Spleen (tissue), 11 donors: Measurements from ENCODE around the gene GUK1. TPM values are rescaled to one million over a fixed set of nuclear protein-coding genes. Genes with fewer than 3 reads are reported as not detected.
A peak's percentile ranks its signal among the peaks of the same experiment; 100 is the strongest.

ENCODE experiments used
- DNase-seq: peaks from one replicate; pipeline ENCODE4 v3.0.0-alpha.2; 2020
- H3K27ac ChIP-seq, 8 donors: fragments of 200-600 bp; sonication (generic) in 7 of 8; 1 replicate in 4 of 8; 2 replicates in 4 of 8; pipeline versions ENCODE4 v1.5.0 to v1.8.0; 2016 to 2021; ENCODE audit warnings: inconsistent platforms in 4 of 8, mild to moderate bottlenecking in 4 of 8, moderate library complexity in 1 of 8
- H3K27me3 ChIP-seq, 7 donors: fragments of 200-600 bp; sonication (generic) in 6 of 7; replicated peaks in 1 of 7; 1 replicate in 4 of 7; 2 replicates in 3 of 7; pipeline versions ENCODE4 v1.5.0 to v1.8.0; 2016 to 2021; ENCODE audit warnings: inconsistent platforms in 3 of 7, mild to moderate bottlenecking in 1 of 7
- H3K36me3 ChIP-seq, 6 donors: fragments of 200-600 bp; sonication (generic) in 5 of 6; 1 replicate in 4 of 6; 2 replicates in 2 of 6; pipeline versions ENCODE4 v1.5.0 to v1.8.0; 2016 to 2021; ENCODE audit warnings: inconsistent platforms in 2 of 6
- H3K4me1 ChIP-seq, 6 donors: fragments of 200-600 bp; sonication (generic) in 5 of 6; 1 replicate in 3 of 6; 2 replicates in 3 of 6; pipeline versions ENCODE4 v1.5.0 to v1.8.0; 2016 to 2021; ENCODE audit warnings: inconsistent platforms in 3 of 6
- H3K4me3 ChIP-seq, 8 donors: fragments of 200-600 bp; sonication (generic) in 7 of 8; 1 replicate in 4 of 8; 2 replicates in 4 of 8; pipeline versions ENCODE4 v1.5.0 to v1.8.0; 2016 to 2021; ENCODE audit warnings: inconsistent platforms in 4 of 8, mild to moderate bottlenecking in 4 of 8, moderate library complexity in 2 of 8
- H3K9me3 ChIP-seq, 8 donors: fragments of 200-600 bp; sonication (generic) in 7 of 8; 1 replicate in 4 of 8; 2 replicates in 4 of 8; pipeline versions ENCODE4 v1.5.0 to v1.8.0; 2016 to 2021; ENCODE audit warnings: inconsistent platforms in 4 of 8
- CTCF ChIP-seq, 11 experiments: fragments of 200-600 bp in 7 of 11; fragments of 450-650 bp in 4 of 11; sonication (generic) in 4 of 11; IDR thresholded peaks in 8 of 11; conservative IDR thresholded peaks in 3 of 11; 1 replicate in 7 of 11; 2 replicates in 4 of 11; pipeline versions ENCODE4 v1.4.0 to v1.8.0; 2016 to 2021; ENCODE audit warnings: antibody characterized with exemption in 11 of 11, inconsistent platforms in 4 of 11, mild to moderate bottlenecking in 1 of 11
- POLR2A ChIP-seq, 3 donors: fragments of 450-650 bp; IDR thresholded peaks; one replicate each; pipeline ENCODE4 v1.5.1; 2017; ENCODE audit warnings: antibody characterized with exemption in 3 of 3, mild to moderate bottlenecking in 1 of 3
- POLR2AphosphoS5 ChIP-seq, 3 donors: sonication (generic); formaldehyde crosslinking; IDR thresholded peaks; one replicate each; pipeline ENCODE4 v1.5.1; 2017; ENCODE audit warnings: antibody characterized with exemption in 3 of 3
- WGBS, 5 donors: extraction: QIAGEN DNeasy Blood & Tissue Kit in 3 of 5; methylation state at CpG; one replicate each; pipeline versions ENCODE4 v1.1.5 to v1.1.7; 2013 to 2018; 5-methylcytosine and 5-hydroxymethylcytosine counted together
- intact Hi-C: fragments of 100-400 bp; cut with DNase I; formaldehyde crosslinking; loops from one replicate; pipeline ENCODE4 v1.15.0; 2023; ENCODE audit warnings: low total_unique reads
- polyA plus RNA-seq, 3 donors: library from polyadenylated mRNA; stranded (reverse); fragments of 200-250 nt; gene quantifications; one replicate each; pipeline ENCODE4 v1.2.1, GENCODE V29; 2013
- total RNA-seq, 7 donors: library from RNA; depleted of rRNA in 3 of 7; stranded (reverse); fragments of >200 nt in 3 of 7; fragmentation: NEBNext Ultra II Directional in 4 of 7; extraction: Animal tissue kit (Norgen Biotek cat#: 25700) in 4 of 7; gene quantifications; one replicate each; pipeline versions ENCODE4 v1.1.0 to v1.2.1, GENCODE V29; 2016 to 2021
- donor health status: healthy with polysubstance abuse.
- donor health status: DM: no; HTN: no; CAD: no; lungs with moderate emphysema.
- donor health status: DM: no; HTN: no; CAD: no.
- donor health status: Bipolar disorder and iron deficiency.
- donor health status: healthy.
- donor health status: DM: no; HTN: no; CAD: no.
- donor health status: DM: yes; HTN: yes; CAD: no.

GUK1 gene
- total and polyA plus RNA-seq, 10 donors, result 167 to 499 (median 199) TPM

GRCh38 chr1:228142155-228142691, 2.1 kb downstream of the GUK1 start:
- intact Hi-C loops, result no loop called here
- Histone ChIP-seq H3K4me3 (peak overlapping the region in 6 of 8 donors; percentile 74 to 90 (median 80)), H3K36me3 (peaks cover 0 to 52% (median 21%) of the 10 kb centered on the region in 6 donors), H3K27me3 (no peaks in the 10 kb centered on the region), H3K27ac (peak overlapping the region in 7 of 8 donors; percentile 36 to 99 (median 98)), H3K4me1 (peaks cover 28 to 88% (median 63%) of the 10 kb centered on the region in 6 donors), H3K9me3 (no peaks in the 10 kb centered on the region)
- DNase-seq, result peak; percentile 82
- TF ChIP-seq POLR2A (IDR thresholded peaks at IDR 0.05), result no peak
- TF ChIP-seq CTCF (IDR thresholded peaks at IDR 0.05 in 8 of 11, conservative IDR thresholded peaks at IDR 0.05 in 3 of 11), result no peak
- TF ChIP-seq POLR2AphosphoS5 (IDR thresholded peaks at IDR 0.05), result peak in 1 of 3 donors; percentile 32
- 71 to 81% (median 76%) methylated on average over 10 to 16 of the region's 16 CpGs for WGBS, 5 donors

- no peak for DNase-seq
- peak overlapping the region in 5 of 8 donors; percentile 36 to 99 (median 98) for H3K27ac ChIP-seq
- TF ChIP-seq POLR2A (IDR thresholded peaks at IDR 0.05), result no peak
- no peak for TF ChIP-seq POLR2AphosphoS5 (IDR thresholded peaks at IDR 0.05)
- TF ChIP-seq CTCF (IDR thresholded peaks at IDR 0.05 in 8 of 11, conservative IDR thresholded peaks at IDR 0.05 in 3 of 11), result no peak
- peaks cover 28 to 88% (median 61%) of the 10 kb centered on the region in 6 donors for H3K4me1 ChIP-seq
- intact Hi-C loops, result no loop called here
- no peaks in the 10 kb centered on the region for H3K9me3 ChIP-seq
- H3K36me3 ChIP-seq, result peaks cover 0 to 57% (median 26%) of the 10 kb centered on the region in 6 donors
- H3K27me3 ChIP-seq, result no peaks in the 10 kb centered on the region
- H3K4me3 ChIP-seq, result peak overlapping the region in 1 of 8 donors; percentile 90
- 71 to 91% (median 80%) methylated on average over 7 to 11 of the region's 11 CpGs for WGBS, 5 donors
Measured at GRCh38 chr1:228142701-228143136, 2.6 kb downstream of the GUK1 start.

- peak overlapping the region in 1 of 8 donors; percentile 99 for H3K27ac ChIP-seq
- no peak overlapping the region for H3K4me3 ChIP-seq
- H3K27me3 ChIP-seq, result no peaks in the 10 kb centered on the region
- no peaks in the 10 kb centered on the region for H3K9me3 ChIP-seq
- intact Hi-C loops, result no loop called here
- DNase-seq, result no peak
- peaks cover 36 to 90% (median 66%) of the 10 kb centered on the region in 6 donors for H3K4me1 ChIP-seq
- 91 to 94% (median 91%) methylated on average over 12 of the region's 12 CpGs for WGBS, 5 donors
- no peak for TF ChIP-seq CTCF (IDR thresholded peaks at IDR 0.05 in 8 of 11, conservative IDR thresholded peaks at IDR 0.05 in 3 of 11)
- TF ChIP-seq POLR2A (IDR thresholded peaks at IDR 0.05), result no peak
- peaks cover 0 to 66% (median 35%) of the 10 kb centered on the region in 6 donors for H3K36me3 ChIP-seq
Measured at GRCh38 chr1:228143480-228144192, 3.6 kb downstream of the GUK1 start.
